Thoracic aorta (tissue), 2 donors: ENCODE data around the gene SLC1A5. TPM values are rescaled to one million over a fixed set of nuclear protein-coding genes. Genes with fewer than 3 reads are reported as not detected.

Source experiments
- ATAC-seq: fragments of 150-250 bp; one replicate; pipeline ENCODE4 v1.8.0; 2017; ENCODE audit warnings: low read depth; ENCODE audit not compliant: insufficient number of reproducible peaks, low FRiP score
- DNase-seq: peaks from one replicate; pipeline ENCODE4 v3.0.0-alpha.2; 2020; ENCODE audit warnings: low spot score
- H3K27ac ChIP-seq, 2 donors: fragments of 200-600 bp; sonication (generic); 1 replicate in 1 of 2; 2 replicates in 1 of 2; pipeline ENCODE4 v1.5.1; 2016; ENCODE audit warnings: mild to moderate bottlenecking in 2 of 2, moderate library complexity in 2 of 2
- H3K27me3 ChIP-seq: fragments of 200-600 bp; sonication (generic); replicated peaks from 2 replicates; pipeline ENCODE4 v1.6.0; 2016; ENCODE audit warnings: mild to moderate bottlenecking; ENCODE audit not compliant: insufficient read depth
- H3K36me3 ChIP-seq: fragments of 200-600 bp; sonication (generic); one replicate; pipeline ENCODE4 v1.5.1; 2016
- H3K4me1 ChIP-seq, 2 donors: fragments of 200-600 bp; sonication (generic); 1 replicate in 1 of 2; 2 replicates in 1 of 2; pipeline versions ENCODE4 v1.5.1 to v1.6.0; 2016; ENCODE audit warnings: low read depth in 2 of 2, mild to moderate bottlenecking in 1 of 2; ENCODE audit not compliant: control insufficient read depth in 1 of 2
- H3K4me3 ChIP-seq: fragments of 200-600 bp; sonication (generic); 2 replicates; pipeline ENCODE4 v1.5.1; 2016; ENCODE audit warnings: mild to moderate bottlenecking
- H3K9me3 ChIP-seq: fragments of 200-600 bp; sonication (generic); 2 replicates; pipeline ENCODE4 v1.5.1; 2016
- total RNA-seq, 2 donors: library from RNA; depleted of rRNA; stranded (reverse); fragments of >200 nt; gene quantifications; one replicate each; pipeline versions ENCODE4 v1.1.0 to v1.2.3, GENCODE V29; 2016
- TF ChIP-seq, protein P1 (sequence below): fragments of 200-600 bp; sonication (generic); IDR thresholded peaks from one replicate; pipeline ENCODE4 v1.5.1; 2019; ENCODE audit warnings: antibody characterized with exemption

The SLC1A5 gene
- total RNA-seq, 2 donors from 2014 or later, result 48.7 to 66.2 TPM

DNA sequence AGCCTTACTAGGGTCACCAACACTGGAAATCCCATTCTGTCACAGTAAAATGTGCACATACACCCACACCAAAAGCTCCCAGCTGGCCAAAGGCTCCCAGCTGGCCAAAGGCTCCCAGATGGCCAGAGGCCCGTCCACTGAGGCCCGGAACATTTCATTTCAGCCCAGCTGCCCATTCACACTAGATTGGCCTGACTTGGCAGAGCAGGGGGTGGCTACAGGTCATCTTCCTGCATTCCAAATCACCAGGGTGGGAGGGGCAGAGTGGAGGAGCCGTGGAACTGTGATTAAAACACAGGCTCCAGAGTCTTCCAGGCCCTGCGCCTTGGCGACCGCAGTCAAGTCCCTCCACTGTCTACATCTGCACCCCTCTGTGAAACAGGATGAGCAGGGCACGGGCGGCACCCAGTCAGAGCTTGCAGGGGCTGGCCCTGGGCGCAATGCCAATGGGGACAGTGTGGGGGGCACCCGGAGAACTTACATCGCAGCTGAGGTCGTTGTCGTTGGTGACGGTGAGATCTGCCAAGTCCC lies 61.4 kb downstream of the SLC1A5 start:
- Histone ChIP-seq H3K9me3 (no peaks in the 10 kb centered on the region), H3K4me3 (no peak overlapping the region), H3K27ac (no peak overlapping the region), H3K4me1 (no peaks in the 10 kb centered on the region), H3K27me3 (no peaks in the 10 kb centered on the region), H3K36me3 (peaks cover 82% of the 10 kb centered on the region)
- DNase-seq (no peak), ATAC-seq (no peak)
- TF ChIP-seq, protein P1, sequence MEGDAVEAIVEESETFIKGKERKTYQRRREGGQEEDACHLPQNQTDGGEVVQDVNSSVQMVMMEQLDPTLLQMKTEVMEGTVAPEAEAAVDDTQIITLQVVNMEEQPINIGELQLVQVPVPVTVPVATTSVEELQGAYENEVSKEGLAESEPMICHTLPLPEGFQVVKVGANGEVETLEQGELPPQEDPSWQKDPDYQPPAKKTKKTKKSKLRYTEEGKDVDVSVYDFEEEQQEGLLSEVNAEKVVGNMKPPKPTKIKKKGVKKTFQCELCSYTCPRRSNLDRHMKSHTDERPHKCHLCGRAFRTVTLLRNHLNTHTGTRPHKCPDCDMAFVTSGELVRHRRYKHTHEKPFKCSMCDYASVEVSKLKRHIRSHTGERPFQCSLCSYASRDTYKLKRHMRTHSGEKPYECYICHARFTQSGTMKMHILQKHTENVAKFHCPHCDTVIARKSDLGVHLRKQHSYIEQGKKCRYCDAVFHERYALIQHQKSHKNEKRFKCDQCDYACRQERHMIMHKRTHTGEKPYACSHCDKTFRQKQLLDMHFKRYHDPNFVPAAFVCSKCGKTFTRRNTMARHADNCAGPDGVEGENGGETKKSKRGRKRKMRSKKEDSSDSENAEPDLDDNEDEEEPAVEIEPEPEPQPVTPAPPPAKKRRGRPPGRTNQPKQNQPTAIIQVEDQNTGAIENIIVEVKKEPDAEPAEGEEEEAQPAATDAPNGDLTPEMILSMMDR, result no peak

DNA sequence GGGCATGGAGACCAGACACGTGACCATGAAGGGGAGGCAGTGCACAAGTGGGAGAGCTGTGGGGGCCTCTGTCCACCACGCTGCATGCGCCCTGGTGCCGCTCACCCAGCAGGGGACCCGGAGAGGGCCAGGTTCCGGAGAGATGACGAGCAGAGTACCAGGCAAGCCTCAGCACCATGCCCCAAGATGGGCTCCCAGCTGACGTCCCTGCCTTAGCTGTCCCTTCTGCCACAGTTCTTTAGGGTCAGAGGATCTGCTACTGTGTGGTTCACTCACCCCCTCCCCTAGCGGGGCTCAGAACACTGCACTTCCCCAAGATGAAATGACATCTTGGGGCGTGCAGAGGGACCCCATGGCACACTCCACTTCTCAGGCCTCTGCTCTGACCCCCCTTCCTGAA lies 61.8 kb downstream of the SLC1A5 start:
- TF ChIP-seq, protein P1, result no peak
- no peak for DNase-seq
- Histone ChIP-seq H3K4me1 (no peaks in the 10 kb centered on the region), H3K27me3 (no peaks in the 10 kb centered on the region), H3K36me3 (peaks cover 87% of the 10 kb centered on the region), H3K4me3 (no peak overlapping the region), H3K27ac (no peak overlapping the region), H3K9me3 (no peaks in the 10 kb centered on the region)
- no peak for ATAC-seq

DNA sequence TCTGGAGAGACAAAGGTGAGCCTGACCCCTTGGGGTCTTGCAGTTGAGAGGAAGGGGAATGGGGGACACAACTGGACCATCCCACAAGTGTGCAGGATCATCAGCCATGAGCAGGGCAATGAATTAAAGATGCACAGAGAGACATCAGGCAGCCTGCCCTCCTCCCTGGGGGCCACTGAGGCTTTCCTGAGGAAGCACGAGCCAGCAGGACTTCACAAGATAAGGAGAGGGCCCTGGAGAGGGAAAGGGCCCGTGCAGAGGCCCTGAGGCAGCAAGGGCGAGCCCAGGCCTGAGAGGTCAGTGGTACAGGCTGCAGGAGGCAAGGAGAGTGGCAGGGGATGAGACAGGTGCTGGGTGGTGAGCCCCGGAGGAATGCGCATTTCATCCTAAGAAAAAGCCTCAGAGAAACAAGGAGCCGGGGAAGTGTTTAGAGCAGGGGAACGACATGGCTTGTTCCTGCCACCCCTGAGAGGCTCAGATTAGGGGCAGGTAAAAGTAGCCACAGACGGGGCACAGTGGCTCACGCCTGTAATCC lies 62.5 kb downstream of the SLC1A5 start:
- Histone ChIP-seq H3K27ac (no peak overlapping the region), H3K27me3 (no peaks in the 10 kb centered on the region), H3K4me3 (no peak overlapping the region), H3K36me3 (peaks cover 90% of the 10 kb centered on the region), H3K9me3 (no peaks in the 10 kb centered on the region), H3K4me1 (no peaks in the 10 kb centered on the region)
- ATAC-seq (no peak), DNase-seq (no peak)
- TF ChIP-seq, protein P1, result no peak

DNA sequence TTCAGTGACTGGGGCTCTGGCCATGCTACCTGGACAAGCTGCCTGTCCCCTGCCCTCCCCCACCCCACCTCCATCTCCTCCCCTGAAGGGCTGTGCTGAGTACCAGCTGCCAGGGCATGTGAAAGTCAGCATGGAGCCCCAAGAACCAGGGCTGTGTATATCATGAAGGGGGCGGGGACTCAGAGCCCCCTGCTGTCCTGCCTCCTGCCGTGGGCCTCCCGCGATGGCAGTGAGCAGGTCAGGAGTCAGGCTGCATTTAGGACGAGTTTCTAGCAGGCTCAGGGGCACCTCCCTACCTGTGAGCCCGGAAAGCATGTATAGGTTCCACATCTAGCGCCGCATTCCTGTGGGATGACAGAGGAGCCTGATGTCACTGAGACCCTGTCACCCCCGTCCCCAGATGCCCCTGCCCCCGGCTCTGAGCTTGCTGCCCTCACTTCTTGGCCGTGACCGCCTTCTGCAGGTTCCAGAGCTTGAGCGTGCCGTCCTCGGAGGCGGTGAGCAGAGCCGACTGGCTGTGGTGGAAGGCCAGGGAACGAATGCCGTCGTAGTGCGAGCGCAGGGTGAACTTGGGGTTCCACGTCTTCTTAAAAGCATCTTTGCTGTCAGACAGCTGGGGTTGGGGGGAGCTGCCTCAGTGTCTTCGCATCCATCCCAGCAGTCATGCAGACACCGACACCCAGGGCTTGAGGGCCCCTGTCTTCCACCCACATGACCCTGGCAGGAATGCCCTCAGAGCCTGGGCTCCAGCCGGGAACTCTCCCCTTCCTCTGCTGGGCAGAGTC lies 63.2 kb downstream of the SLC1A5 start:
- no peaks in the 10 kb centered on the region for H3K4me1 ChIP-seq
- no peaks in the 10 kb centered on the region for H3K27me3 ChIP-seq
- H3K9me3 ChIP-seq, result no peaks in the 10 kb centered on the region
- DNase-seq (no peak), ATAC-seq (no peak)
- TF ChIP-seq, protein P1, result no peak
- H3K4me3 ChIP-seq, result no peak overlapping the region
- H3K27ac ChIP-seq, result no peak overlapping the region
- H3K36me3 ChIP-seq, result peaks cover 84% of the 10 kb centered on the region

Other genes with a start within 250 kb of the SLC1A5 start
- gene CALM3, start 187.3 kb downstream of the SLC1A5 start, total RNA-seq, result 100 to 1,000 TPM; 181 to 202 TPM
- gene PTGIR, start 163.5 kb downstream of the SLC1A5 start, total RNA-seq, result 100 to 1,000 TPM; 106 to 207 TPM
- not detected for gene GNG8, start 152.4 kb downstream of the SLC1A5 start, total RNA-seq
- gene DACT3, start 127.4 kb downstream of the SLC1A5 start, total RNA-seq, result 100 to 1,000 TPM; 118 to 138 TPM
- 10 to 100 TPM; 21.4 to 53.6 TPM for gene PRKD2, start 71.5 kb downstream of the SLC1A5 start, total RNA-seq
- gene FKRP, start 42.5 kb downstream of the SLC1A5 start, total RNA-seq, result 10 to 100 TPM; 20.6 to 99.2 TPM
- gene STRN4, start 42.1 kb downstream of the SLC1A5 start, total RNA-seq, result 10 to 100 TPM; 60.9 to 66.7 TPM
- 10 to 100 TPM; 76.5 to 93.8 TPM for gene AP2S1, start 62.3 kb upstream of the SLC1A5 start, total RNA-seq
- gene ARHGAP35, start 72.4 kb upstream of the SLC1A5 start, total RNA-seq, result 10 to 100 TPM; 42.9 to 51.1 TPM
- 1 to 10 TPM in 1 of 2 donors, under 1 TPM in 1; 0.68 to 1.3 TPM for gene NPAS1, start 231.2 kb upstream of the SLC1A5 start, total RNA-seq